Measurements from ENCODE around the gene EDN2. TPM values are rescaled to one million over a fixed set of nuclear protein-coding genes. Genes with fewer than 3 reads are reported as not detected.
A peak's percentile ranks its signal among the peaks of the same experiment; 100 is the strongest.

Gene EDN2

DNA sequence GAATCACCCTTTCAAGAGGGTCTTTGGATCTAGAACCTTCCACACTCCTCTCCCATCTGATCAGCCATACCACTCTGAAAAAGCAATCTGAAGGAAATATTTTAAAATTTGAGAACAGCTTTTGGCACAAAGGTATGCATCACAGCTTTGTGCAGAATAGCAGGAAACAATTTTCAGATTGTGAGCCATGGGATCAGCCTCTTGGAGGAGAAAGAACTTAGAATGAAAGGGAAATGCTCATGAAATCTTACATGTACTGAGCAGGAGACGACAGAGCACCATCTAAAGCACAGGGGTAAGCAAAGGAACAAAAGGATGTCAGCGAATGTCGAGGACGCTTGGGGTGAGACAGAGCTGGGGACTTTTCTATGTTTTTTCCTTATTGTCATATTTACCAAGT, 54.4 kb downstream of the EDN2 start:
- Histone ChIP-seq H3K14ac (ENCODE audit: low read length) (no peak overlapping the region), H3K4me2 (ENCODE audit: insufficient read depth, low read length, poor library complexity, severe bottlenecking) (no peak overlapping the region), H4K8ac (ENCODE audit: low read depth, low read length) (no peak overlapping the region), H3K79me1 (ENCODE audit: low read depth, low read length) (no peaks in the 10 kb centered on the region), H3K4me1 (ENCODE audit: control insufficient read depth in 2 of 2, insufficient read depth in 1 of 2, low read depth in 1 of 2, low read length in 2 of 2) (peaks cover 0 to 5% of the 10 kb centered on the region in 2 donors), H4K91ac (ENCODE audit: low read depth, low read length, poor library complexity) (no peak overlapping the region), H3K9ac (ENCODE audit: low read depth, low read length, poor library complexity) (no peak overlapping the region), H3K27me3 (ENCODE audit: control insufficient read depth in 3 of 3, insufficient read depth in 3 of 3, low read depth in 1 of 3, low read length in 3 of 3) (peaks cover 0 to 9% (median 0%) of the 10 kb centered on the region in 3 experiments), H3K9me3 (replicated peaks in 1 of 2; ENCODE audit: control insufficient read depth in 2 of 2, insufficient read depth in 1 of 2, low read depth in 1 of 2, low read length in 2 of 2) (no peaks in the 10 kb centered on the region), H3K4me3 (ENCODE audit: low read length in 2 of 2) (no peak overlapping the region), H2AFZ (ENCODE audit: low read length) (no peak overlapping the region), H2BK5ac (ENCODE audit: low read length) (no peak overlapping the region), H3K27ac (replicated peaks; ENCODE audit: low read length) (no peak overlapping the region), H3K18ac (ENCODE audit: low read length) (no peak overlapping the region), H2BK15ac (ENCODE audit: low read length) (no peak overlapping the region), H2BK120ac (ENCODE audit: low read depth, low read length) (no peak overlapping the region), H3K36me3 (replicated peaks in 1 of 2; ENCODE audit: control insufficient read depth in 2 of 2, insufficient read depth in 2 of 2, low read length in 2 of 2) (no peaks in the 10 kb centered on the region), H3K4ac (ENCODE audit: low read length) (no peak overlapping the region), H2AK5ac (ENCODE audit: low read depth, low read length) (no peak overlapping the region), H2BK12ac (ENCODE audit: low read length) (no peak overlapping the region), H3K23ac (ENCODE audit: low read depth, low read length, poor library complexity) (no peak overlapping the region)
- no CpG with 5 or more reads among the region's 4 CpGs for WGBS, 2 donors (ENCODE audit: extremely low coverage in 2 of 2, insufficient read length in 2 of 2, insufficient replicate concordance in 1 of 2)
- no peak for DNase-seq (ENCODE audit: low spot score)

DNA sequence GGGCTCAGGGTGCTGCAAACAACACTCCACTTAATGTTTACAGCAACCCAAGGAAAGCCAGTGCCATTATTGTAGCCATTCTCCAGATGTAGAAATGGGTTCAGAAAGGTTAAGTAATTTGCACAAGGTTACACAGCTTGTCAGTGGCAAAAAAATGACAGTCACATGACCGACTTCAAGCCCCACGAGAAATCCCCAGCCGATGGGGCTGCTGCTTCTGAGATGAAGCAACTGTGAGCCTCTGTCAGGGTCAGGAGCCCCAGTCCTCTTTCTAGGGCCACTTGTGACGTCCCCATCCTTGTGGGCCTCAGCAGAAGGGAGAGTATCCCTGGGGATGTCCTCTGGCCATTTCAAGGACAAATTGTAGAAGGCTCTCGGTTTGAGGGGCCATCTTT, 54.8 kb downstream of the EDN2 start:
- Histone ChIP-seq H3K36me3 (replicated peaks in 1 of 2; ENCODE audit: control insufficient read depth in 2 of 2, insufficient read depth in 2 of 2, low read length in 2 of 2) (peaks cover 0 to 3% of the 10 kb centered on the region in 2 donors), H3K9ac (ENCODE audit: low read depth, low read length, poor library complexity) (no peak overlapping the region), H3K14ac (ENCODE audit: low read length) (no peak overlapping the region), H3K4ac (ENCODE audit: low read length) (no peak overlapping the region), H3K23ac (ENCODE audit: low read depth, low read length, poor library complexity) (no peak overlapping the region), H3K79me1 (ENCODE audit: low read depth, low read length) (no peaks in the 10 kb centered on the region), H3K4me3 (ENCODE audit: low read length in 2 of 2) (no peak overlapping the region), H2BK5ac (ENCODE audit: low read length) (no peak overlapping the region), H2AK5ac (ENCODE audit: low read depth, low read length) (no peak overlapping the region), H3K9me3 (replicated peaks in 1 of 2; ENCODE audit: control insufficient read depth in 2 of 2, insufficient read depth in 1 of 2, low read depth in 1 of 2, low read length in 2 of 2) (peaks cover 0 to 3% of the 10 kb centered on the region in 2 donors), H3K4me1 (ENCODE audit: control insufficient read depth in 2 of 2, insufficient read depth in 1 of 2, low read depth in 1 of 2, low read length in 2 of 2) (peaks cover 0 to 5% of the 10 kb centered on the region in 2 donors), H2BK15ac (ENCODE audit: low read length) (no peak overlapping the region), H4K8ac (ENCODE audit: low read depth, low read length) (no peak overlapping the region), H4K91ac (ENCODE audit: low read depth, low read length, poor library complexity) (no peak overlapping the region), H3K27ac (replicated peaks; ENCODE audit: low read length) (no peak overlapping the region), H3K27me3 (ENCODE audit: control insufficient read depth in 3 of 3, insufficient read depth in 3 of 3, low read depth in 1 of 3, low read length in 3 of 3) (peaks cover 0 to 7% (median 0%) of the 10 kb centered on the region in 3 experiments), H2BK120ac (ENCODE audit: low read depth, low read length) (no peak overlapping the region), H2BK12ac (ENCODE audit: low read length) (no peak overlapping the region), H2AFZ (ENCODE audit: low read length) (no peak overlapping the region), H3K18ac (ENCODE audit: low read length) (peak overlapping the region; percentile 2), H3K4me2 (ENCODE audit: insufficient read depth, low read length, poor library complexity, severe bottlenecking) (no peak overlapping the region)
- no peak for DNase-seq (ENCODE audit: low spot score)
- WGBS, 2 donors (ENCODE audit: extremely low coverage in 2 of 2, insufficient read length in 2 of 2, insufficient replicate concordance in 1 of 2) = no CpG with 5 or more reads among the region's 5 CpGs

Small RNAs within 50 kb of the gene (small RNA-seq; reads per million reads assigned to genes)
- not detected for gene RNA5SP45 (ENCODE audit: insufficient read depth)
